GM18868 (cell line): ENCODE data around the gene OPCML.

Source experiments
- ATAC-seq: cut with Tn5 transposase; IDR thresholded peaks from one replicate; pipeline ENCODE4 v1.9.1; 2021; ENCODE audit warnings: mild to moderate bottlenecking, moderate library complexity; ENCODE audit not compliant: unreplicated experiment

The OPCML gene

DNA sequence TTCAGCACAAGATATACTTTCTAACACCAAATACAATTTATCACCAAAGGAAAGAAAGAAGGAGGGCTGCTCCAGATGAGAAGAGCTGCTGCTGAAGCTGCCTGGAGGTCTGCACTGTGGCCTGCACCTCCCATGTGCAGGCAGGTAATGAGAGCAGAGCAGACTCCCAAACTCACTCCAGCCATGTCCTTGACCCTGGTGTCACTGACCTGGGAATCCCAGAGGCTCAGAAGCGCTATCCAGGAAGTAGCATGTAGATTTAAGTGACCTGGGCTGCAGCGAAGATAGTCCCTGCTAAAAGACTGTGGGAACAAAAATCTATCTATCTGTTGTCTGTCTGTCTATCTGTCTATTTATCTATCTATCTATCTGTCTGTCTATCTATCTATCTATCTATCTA is 816.3 kb downstream of the OPCML start:
- ATAC-seq = no peak

DNA sequence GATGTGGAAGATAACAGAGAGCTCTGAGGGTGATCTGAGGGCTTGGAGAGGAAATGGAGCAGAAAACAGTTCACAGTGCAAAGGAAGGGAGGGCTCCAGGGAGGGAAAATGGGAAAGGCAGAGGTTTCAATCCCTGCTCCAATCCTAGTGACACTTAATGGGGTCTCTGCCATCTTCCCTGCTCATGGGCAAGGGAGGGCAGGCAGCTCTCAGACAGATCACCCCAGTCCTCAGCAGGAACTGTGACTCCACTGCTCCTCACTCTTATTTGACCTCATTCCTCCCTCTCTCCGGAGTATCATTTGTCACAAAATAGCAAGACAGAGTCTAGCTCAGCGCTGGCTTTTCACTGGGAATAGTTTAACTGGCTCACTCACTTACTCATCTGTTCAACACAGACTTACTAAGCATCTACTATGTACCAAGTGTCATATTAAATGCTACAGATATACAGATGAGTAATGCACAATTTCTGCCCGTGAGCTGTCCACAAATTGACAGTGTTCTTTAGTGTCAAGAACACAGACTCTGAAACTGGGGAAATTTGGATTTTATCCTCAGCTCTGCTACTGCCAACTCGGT is 817.4 kb downstream of the OPCML start:
- no peak for ATAC-seq

DNA sequence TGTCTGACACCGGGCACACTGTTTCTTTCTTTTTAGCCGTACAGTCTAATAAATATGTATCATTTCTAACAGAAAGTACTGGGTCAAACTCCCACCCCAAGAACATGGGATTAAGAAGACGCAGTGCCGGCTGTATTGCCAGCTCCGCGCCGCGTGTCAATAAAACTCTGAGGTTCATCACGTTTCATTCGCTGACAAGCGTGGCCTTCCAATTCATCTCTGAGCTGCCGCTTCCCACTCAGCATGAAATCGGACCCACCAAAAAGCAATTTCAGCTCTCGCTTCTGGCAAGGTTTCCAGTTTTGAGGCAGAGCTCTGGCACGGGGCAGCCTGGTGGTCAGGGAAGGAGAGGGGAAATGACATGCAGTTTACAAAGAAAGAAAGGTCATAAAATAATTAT is 819.8 kb downstream of the OPCML start:
- no peak for ATAC-seq

DNA sequence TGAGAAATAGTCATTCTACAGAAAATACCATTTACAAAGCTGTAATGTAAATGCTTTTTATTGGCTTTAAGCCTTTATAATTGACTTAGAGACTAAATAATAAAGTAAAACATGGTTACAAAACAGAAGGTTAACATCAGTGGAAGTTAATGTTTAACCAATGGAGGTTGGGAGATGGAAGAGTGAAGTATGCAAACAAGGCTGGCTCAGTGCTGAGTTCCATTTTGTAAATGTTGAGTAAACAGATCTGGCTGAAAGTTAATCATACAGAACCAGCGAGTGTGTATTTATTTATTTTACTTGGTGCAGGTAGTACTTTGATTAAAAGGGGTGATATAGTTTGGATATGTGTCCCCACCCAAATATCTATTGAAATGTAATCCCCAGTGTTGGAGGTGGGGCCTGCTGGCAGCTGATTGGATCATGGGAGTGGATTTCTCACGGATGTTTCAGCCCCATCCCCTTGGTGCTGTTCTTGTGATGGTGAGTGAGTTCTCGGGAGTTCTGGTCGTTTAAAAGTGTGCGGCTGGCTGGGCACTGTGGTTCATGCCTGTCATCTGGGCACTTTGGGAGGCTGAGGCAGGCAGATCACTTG is 827.4 kb downstream of the OPCML start:
- ATAC-seq = no peak

DNA sequence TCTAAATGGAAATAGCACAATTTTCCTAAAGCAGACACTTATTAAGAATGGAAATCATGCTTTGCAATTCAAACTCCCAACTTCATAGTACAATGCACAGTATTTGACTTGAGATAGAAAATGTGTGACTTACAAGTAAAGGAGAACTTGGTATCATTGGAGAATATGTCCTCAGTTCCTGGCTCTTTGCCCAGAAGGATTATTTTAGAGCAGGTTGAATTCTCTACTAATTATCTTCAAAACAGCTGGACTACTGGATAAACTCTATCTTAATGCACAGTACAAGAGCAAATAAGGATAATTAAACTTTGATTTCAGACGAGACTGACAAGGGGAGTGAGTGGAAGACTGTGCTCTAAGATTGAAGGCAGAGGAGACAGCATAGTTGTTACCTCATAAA is 839.4 kb downstream of the OPCML start:
- ATAC-seq = no peak

DNA sequence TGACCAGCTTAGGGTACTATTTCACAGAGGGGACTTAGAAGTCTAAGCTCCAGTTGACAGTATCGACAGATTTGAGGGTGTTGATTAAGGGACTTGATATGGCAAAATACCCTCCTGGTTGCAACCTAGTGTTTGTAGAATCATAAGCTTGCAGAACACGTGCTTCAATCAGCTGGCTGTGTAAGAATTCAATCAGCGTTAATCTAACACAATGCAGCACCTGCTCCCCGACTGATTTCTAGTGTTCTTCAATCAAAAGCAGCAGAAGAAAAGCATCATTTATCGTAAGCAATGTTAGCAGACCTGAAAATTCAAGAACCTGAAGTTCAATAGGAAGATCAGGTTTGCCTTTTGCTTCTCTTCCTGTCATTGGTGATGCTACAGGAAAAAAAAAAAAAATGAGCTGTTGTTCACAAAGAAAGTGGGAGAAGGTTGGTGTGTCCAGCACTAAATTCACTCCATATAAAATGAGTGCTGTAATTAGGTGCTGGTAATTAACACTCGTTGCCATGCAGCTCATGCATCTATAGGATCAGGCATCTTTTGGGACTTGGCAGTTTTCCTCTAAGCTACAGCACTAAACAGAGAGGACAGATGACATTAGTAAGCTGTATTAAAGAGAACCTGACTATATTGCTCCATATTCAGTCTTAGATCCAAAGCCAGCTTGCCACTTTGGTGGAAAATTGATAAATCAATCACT is 840.3 kb downstream of the OPCML start:
- ATAC-seq = no peak

DNA sequence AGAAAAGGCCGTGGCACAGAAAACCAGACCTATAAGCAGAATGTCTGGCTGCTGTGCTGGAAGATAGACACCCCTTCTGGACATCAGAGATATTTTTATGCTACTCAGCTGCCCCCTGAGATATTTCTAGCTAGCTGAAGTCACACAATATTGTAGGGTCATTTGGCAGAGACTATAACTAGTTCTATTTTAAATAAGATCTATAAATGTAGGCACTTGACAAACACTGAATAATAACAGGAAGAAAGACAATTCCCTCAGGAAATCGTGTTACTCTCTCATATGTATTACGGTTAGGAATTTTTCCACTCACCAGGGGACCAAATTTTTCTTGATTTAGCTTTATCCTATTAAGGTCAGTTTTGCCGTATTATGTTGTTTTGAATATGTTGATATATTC is 845.4 kb downstream of the OPCML start:
- ATAC-seq = no peak

DNA sequence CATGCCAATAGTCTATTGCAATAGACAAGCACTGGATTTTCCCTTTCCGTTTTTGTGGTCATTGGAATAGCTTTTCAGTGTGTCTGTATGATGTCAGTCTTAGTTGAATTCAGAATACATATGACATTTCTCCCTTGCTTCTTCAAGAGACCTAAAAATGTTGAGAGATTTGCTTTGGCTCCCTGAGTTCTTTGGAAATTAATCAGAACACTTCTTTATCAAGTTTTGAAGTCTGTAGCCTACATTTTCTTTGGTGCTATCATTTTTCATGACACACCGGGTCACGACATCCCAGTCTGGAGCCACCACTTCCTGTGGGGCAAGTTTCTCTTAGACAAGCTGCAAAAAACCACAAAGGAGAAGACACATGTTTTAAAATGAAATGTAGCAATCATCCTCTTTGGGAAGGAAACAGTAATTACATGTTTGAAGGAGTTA is 847.1 kb downstream of the OPCML start:
- no peak for ATAC-seq

DNA sequence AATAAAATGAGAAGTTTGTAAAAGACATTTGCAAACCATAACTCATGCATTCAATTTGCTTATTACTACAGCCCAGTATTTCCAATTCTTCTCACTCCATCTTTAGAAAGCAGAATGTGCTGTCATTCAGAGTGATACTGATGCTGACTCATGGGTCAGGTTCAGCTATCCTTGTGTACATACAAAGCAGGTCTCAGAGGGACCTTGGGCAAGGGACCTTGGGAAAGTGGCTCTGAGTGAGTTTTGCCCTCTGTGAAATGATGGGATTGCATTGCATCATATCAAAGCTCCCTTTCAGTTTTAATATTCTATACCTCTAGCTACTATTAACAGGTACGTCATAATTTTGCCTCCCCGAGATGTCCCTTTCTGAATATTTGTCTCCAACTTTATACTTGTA is 848.7 kb downstream of the OPCML start:
- ATAC-seq = no peak

DNA sequence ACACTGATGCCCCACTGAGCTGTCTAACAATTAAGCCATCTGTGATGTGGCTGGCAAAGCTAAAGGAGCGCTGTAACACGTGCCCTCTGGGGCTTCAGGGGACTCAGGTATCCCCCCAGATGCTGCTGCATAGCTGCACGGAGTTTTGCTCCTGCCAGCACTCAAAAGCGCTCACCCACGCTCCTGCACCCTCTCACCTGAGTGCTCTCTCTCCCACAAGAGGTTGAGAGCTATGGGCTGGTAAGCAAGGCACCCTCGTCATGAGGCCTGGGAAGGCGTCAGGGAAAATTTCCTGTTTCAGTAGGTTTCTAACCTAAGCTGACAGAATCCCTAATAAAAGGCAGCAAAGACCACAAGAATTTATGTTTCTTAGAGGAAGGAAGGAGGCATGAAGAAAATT is 850.3 kb downstream of the OPCML start:
- no peak for ATAC-seq

DNA sequence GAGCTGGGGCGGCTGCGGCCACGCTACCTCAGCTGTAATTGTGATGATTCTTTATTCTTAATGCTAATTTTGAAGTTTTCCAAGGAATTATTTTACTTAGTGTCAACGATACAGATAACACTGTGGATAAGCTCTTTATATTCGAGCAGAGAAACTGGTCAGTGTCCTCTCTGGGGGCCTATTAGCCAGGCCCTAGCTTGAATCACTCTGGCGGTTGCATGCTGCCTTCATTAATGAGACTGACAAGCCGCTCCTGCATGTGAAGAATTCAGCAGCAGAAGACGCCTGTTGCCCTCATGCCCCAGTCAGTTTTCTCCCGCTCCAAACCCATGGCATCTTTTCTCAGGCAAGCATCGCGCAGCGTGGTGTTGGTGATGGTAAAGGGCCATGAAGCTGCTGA is 851.7 kb downstream of the OPCML start:
- ATAC-seq = no peak

DNA sequence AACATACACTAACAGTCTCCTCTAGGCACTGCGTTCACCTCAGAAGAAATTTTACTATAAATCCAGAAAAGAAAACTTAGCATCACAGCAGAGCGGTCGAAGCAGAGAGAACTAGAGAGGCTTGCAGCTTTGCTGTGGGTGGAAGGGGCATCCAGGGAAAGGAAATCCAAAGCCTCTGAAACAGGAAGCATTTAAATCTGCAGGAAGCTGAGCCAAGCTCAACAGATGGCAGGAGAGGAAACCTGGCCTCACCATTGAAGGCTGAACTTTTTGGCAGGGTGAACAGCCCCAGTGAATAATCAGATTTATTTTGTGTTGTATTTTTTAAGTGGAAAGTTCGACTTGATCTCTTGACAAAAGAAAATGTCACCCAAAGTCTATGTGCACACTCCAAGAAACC is 858.1 kb downstream of the OPCML start:
- no peak for ATAC-seq

DNA sequence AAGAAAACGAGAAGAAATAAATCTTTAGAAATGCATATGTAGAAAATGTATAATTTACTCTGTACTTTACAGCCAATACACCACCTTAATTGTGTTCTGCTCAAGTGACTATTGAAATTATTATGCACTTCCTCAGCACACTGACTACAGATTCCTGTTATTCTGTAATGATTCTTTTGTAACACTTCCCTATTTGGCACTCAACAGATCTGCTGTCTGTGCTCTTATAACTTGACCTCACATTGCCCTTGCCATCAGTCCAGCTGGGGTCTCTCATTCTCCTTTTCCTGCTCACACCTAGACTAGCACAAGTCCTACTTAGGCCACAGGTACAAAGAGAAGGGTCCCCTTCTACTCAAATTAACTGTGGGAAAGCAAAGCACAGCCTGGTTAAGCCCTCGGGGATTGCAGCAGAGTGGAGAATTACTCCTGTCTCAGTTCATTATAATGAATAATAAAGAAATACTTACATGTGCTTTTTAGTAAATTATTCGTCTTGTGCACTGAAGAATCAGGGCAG is 860.4 kb downstream of the OPCML start:
- no peak for ATAC-seq

DNA sequence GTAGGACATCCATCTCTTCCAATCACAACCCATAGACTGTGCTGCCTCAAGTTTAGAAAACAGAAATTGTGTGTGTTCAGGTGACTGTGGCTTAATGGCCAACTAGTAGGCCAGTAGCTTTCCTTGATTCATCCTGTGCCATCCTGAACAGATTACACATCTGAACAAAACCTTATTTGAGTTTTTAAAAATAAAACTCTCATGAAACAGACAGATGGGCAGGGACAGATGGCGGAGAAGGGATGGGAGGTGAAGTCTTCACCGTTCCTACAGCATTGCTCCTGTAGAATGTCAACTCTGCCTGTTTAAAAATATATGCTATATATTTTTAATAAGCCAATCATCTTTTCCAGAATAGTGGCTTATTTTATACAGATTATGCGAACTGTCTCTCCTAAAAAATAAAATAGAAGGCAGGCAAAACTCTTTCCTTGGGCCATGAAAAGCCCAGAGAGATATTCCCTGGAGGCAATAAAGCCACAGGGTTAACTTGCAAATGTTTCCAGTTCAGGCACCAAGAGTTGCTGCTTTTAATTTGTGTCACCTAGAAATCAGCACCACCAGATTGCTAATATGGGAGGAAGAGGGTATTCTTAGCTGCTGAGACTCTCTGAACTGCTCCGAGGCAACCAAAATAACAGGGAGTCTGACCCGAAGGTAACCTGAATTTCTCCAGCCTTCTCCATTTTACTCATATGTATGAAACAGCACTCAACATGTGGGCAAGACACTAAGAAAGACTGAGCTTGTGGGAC is 861.2 kb downstream of the OPCML start:
- no peak for ATAC-seq

DNA sequence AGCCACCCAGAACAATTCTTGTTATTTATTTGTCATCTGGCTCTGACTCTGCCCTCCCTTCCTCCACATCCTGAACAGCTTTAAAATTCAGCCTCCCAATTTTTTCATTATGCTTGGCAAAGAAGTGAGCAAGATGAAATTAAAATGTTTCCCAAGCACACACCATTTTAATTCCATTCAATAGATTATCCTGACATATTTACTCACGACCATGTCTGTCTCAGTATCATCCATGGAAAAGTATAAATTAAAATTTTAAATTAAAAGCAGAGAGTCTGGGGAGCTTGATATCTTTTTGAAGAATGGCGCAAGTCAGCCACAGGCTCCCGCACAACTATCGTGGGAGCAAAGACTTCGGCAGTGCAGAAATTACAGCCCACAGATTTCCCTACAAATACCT is 862.4 kb downstream of the OPCML start:
- no peak for ATAC-seq

DNA sequence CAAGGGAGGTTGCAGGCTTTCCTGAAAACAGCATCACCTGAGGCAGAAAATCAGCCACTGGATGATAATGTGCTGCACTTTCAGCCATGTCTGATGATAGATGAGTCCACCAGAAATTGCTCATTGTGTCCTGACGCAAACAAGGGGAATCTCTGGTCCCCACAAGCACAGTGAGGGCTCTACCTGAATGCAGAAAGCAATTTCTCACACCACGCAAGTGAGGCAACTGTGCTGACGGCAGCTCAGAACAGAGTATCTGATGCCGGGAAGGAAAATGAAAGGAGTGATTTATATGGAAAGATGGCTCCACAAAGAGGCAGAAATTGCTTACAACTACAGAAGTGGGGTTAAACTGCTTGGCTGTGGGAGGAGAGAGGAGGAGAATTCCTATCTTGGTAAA is 867.1 kb downstream of the OPCML start:
- ATAC-seq = no peak

DNA sequence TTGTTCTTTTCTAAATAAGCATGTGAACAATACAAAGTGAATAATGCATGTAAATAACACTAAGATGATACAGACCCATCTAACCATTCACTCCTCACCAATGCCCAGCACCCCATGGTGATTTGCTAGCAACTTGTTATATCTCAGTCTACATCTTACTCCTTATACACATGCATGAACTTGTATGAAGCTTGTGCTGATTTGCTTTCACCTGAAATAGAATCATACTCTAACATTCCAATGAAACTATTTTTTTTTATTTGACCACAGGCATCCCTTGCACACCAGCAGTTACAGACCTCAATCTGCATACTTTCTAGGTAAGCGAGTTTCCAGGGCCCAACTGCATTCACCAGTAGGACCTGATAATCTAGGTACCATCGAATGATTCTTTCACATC is 873.6 kb downstream of the OPCML start:
- ATAC-seq = no peak

DNA sequence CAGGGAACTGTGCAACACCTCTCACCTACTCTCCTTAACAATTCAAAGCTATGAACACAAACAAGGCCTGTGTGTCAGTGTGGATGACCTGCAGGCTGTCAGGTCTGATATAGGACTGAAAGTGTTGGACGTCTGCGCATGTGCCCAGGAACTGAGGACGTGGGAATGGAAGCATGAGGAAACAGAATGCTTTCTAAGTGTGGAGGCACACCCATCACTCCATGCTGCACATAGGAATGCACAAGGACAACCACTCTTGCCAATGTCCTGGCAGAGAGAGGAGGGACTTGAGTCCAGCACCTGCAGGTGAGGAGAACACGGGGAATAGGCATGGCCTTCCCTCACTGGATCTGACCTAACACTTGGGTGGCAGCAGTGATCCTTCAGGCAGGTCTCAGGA is 874.3 kb downstream of the OPCML start:
- ATAC-seq = no peak

DNA sequence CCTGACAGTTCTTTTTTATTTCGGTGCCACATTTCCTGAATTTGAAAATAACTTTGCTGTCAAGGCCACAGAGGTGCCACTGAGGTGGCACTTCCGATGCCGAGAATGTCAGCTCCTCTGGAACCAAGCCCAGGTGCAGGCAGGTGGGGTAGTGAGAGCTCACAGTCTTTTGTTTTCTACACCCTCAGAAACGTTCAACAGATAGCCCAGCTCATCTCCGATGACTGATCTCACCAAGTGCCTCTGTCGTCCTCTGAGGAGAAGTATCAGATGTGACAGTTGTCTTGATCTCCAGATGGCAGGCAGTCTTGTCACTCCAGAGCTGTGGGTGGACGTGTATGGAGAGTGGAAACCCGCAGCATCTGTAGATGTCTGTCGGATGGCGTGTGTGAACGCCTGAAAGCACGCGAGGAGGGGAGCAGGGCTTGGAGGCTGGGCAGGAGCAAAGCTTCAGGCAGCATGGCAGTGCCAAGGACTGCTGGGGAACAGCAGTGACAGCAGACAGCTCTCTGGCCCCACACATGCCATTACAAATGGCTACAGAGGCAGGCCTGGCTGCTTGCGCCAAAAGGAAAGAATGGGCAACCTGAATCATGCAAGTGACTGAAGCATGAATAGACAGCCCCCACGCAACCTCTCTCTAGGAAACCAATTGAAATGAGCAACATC is 877.0 kb downstream of the OPCML start:
- ATAC-seq = no peak

DNA sequence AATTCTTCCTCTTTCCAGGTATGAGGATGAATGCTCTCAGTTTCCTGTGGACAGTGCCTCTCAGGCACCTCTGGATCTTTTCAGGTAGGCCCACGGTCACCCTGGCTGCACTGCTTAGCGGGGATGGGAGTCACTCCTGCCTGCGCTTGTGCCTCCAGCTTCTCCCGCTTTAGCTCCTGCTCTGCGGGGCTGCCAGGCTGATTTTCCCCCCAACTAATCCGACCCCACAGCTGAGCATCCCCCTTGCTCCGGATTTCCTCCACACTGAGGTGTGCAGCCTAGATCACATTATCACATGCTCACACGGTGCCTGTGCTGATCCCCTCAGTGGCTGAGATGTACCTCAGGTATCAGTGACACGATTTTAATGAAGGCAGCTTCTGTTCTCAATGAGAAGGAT is 879.1 kb downstream of the OPCML start:
- no peak for ATAC-seq
